ENCODE data around the gene SLC17A1. TPM values are rescaled to one million over a fixed set of nuclear protein-coding genes. Genes with fewer than 3 reads are reported as not detected.
"Not testable (repeated sequence)": the region's sequence is repeated elsewhere in the genome, so short reads cannot be mapped to it uniquely, and the experiment has no call there.

SLC17A1 gene
- total and polyA plus RNA-seq, 10 of the 15 experiments (the other 5 are each of a cell fraction or from before 2014, with no cell fraction given), result not detected

- TF ChIP-seq ELK1 (IDR thresholded peaks at IDR 0.05; ENCODE audit: low read depth, low read length) (no peak), BACH1 (IDR thresholded peaks at IDR 0.05; ENCODE audit: borderline replicate concordance) (no peak), BMI1 (IDR thresholded peaks at IDR 0.05; ENCODE audit: borderline replicate concordance) (no peak)
Observed at GRCh38 chr6:25749837-25750236, 82.0 kb downstream of the SLC17A1 start (continued).

- 62% methylated on average over 17 of the region's 17 CpGs for WGBS (ENCODE audit: insufficient coverage, insufficient replicate concordance, low lambda C conversion rate, missing lambda C conversion rate)
- intact Hi-C loops (cut with micrococcal nuclease; ENCODE audit: unreplicated experiment), result not testable (repeated sequence)
Observed at GRCh38 chr6:25748601-25749517, 83.0 kb downstream of the SLC17A1 start.

More at GRCh38 chr6:25748601-25749517, 83.0 kb downstream of the SLC17A1 start:
- FAIRE-seq; H3K27ac ChIP-seq (ENCODE audit: control insufficient read depth, insufficient read depth); H3K27me3 ChIP-seq (replicated peaks in 1 of 2; ENCODE audit: control insufficient read depth in 2 of 2, insufficient read depth in 2 of 2, low read length in 1 of 2); H3K9ac ChIP-seq (ENCODE audit: control insufficient read depth, insufficient read depth, low read length); BruUV-seq (replicated peaks); ATAC-seq; SMC1A ChIA-PET (ENCODE audit: uncharacterized antibody, unreplicated experiment); POLR2A ChIA-PET; H3K79me2 ChIP-seq (ENCODE audit: control insufficient read depth, insufficient read depth, low read length); H3K4me1 ChIP-seq (ENCODE audit: control insufficient read depth, insufficient read depth, low read length); RAD21 ChIA-PET (ENCODE audit: unreplicated experiment); H3K9me3 ChIP-seq (replicated peaks; ENCODE audit: control insufficient read depth, insufficient read depth, low read length); H4K20me1 ChIP-seq (ENCODE audit: control insufficient read depth, insufficient read depth); H3K4me2 ChIP-seq (ENCODE audit: control insufficient read depth, insufficient read depth); DNase-seq (ENCODE audit: low read depth, low spot score); H3K4me3 ChIP-seq; H2AFZ ChIP-seq (ENCODE audit: control insufficient read depth, low read depth, low read length); H3K36me3 ChIP-seq (ENCODE audit: control insufficient read depth in 2 of 2, insufficient read depth in 2 of 2, low read length in 1 of 2); in situ Hi-C loops (cut with MboI): not testable (repeated sequence)
- CTCF ChIA-PET, result interaction anchor here (0.6 to 1.7 kb wide), 2 partner anchors 17 to 1323 kb away, joined by 3 read pairs; no protein-coding TSS in a partner anchor

All from GM12878 (cell line).